GM23338 (cell line): ENCODE results near the gene RIC8B. TPM values are rescaled to one million over a fixed set of nuclear protein-coding genes. Genes with fewer than 3 reads are reported as not detected.

Experiments used
- ATAC-seq: fragments of 200-7000 bp; cut with Tn5 transposase; 3 replicates; pipeline ENCODE4 v1.9.1; 2020
- DNase-seq: peaks from one replicate; pipeline ENCODE4 v3.0.0-alpha.2; 2015; ENCODE audit warnings: low spot score
- H2AFZ ChIP-seq: fragments of 200-600 bp; sonication (generic); 2 replicates; pipeline ENCODE4 v1.8.0; 2016; ENCODE audit warnings: antibody characterized with exemption, mild to moderate bottlenecking, moderate library complexity
- H3F3A ChIP-seq: fragments of 200-600 bp; sonication (generic); replicated peaks from 2 replicates; pipeline ENCODE4 v1.8.0; 2017; ENCODE audit warnings: antibody characterized with exemption, mixed run types, low read depth
- H3K27ac ChIP-seq: fragments of 200-600 bp; sonication (generic); 2 replicates; pipeline ENCODE4 v1.6.1; 2016; ENCODE audit warnings: low read depth
- H3K27me3 ChIP-seq: fragments of 200-600 bp; sonication (generic); 2 replicates; pipeline ENCODE4 v1.8.0; 2016; ENCODE audit warnings: mild to moderate bottlenecking, mixed run types, moderate library complexity; ENCODE audit not compliant: insufficient read depth
- H3K36me3 ChIP-seq: fragments of 200-600 bp; sonication (generic); 2 replicates; pipeline ENCODE4 v1.8.0; 2016; ENCODE audit warnings: mild to moderate bottlenecking; ENCODE audit not compliant: insufficient read depth
- H3K4me1 ChIP-seq: fragments of 200-600 bp; sonication (generic); 2 replicates; pipeline ENCODE4 v1.8.0; 2016; ENCODE audit warnings: mild to moderate bottlenecking, moderate library complexity; ENCODE audit not compliant: insufficient read depth
- H3K4me2 ChIP-seq: fragments of 200-600 bp; sonication (generic); 2 replicates; pipeline ENCODE4 v1.7.1; 2017; ENCODE audit warnings: mixed run types
- H3K4me3 ChIP-seq: fragments of 200-600 bp; sonication (generic); 2 replicates; pipeline ENCODE4 v1.6.1; 2016; ENCODE audit warnings: mixed run types
- H3K79me2 ChIP-seq: fragments of 200-600 bp; sonication (generic); replicated peaks from 2 replicates; pipeline ENCODE4 v1.8.0; 2017; ENCODE audit warnings: mild to moderate bottlenecking; ENCODE audit not compliant: insufficient read depth
- H3K9me2 ChIP-seq: fragments of 200-600 bp; sonication (generic); 2 replicates; pipeline ENCODE4 v1.8.0; 2017; ENCODE audit not compliant: insufficient read depth
- H4K20me1 ChIP-seq: fragments of 200-600 bp; sonication (generic); replicated peaks from 2 replicates; pipeline ENCODE4 v1.8.0; 2017; ENCODE audit warnings: mild to moderate bottlenecking; ENCODE audit not compliant: insufficient read depth
- H3K27ac Mint-ChIP-seq: 2 replicates; pipeline ENCODE4 v1.8.0; 2020; ENCODE audit warnings: inconsistent platforms, mild to moderate bottlenecking, moderate library complexity, mixed read lengths
- H3K27me3 Mint-ChIP-seq: 3 replicates; pipeline ENCODE4 v1.8.0; 2022; ENCODE audit warnings: low read depth, mild to moderate bottlenecking, moderate library complexity, mixed read lengths, inconsistent platforms; ENCODE audit not compliant: insufficient read depth, poor library complexity
- H3K36me3 Mint-ChIP-seq: 3 replicates; pipeline ENCODE4 v1.8.0; 2021; ENCODE audit warnings: low read depth, mild to moderate bottlenecking, inconsistent platforms, moderate library complexity, mixed read lengths
- H3K4me1 Mint-ChIP-seq: 3 replicates; pipeline ENCODE4 v1.8.0; 2020; ENCODE audit warnings: mild to moderate bottlenecking, inconsistent platforms, mixed read lengths
- H3K4me3 Mint-ChIP-seq: 3 replicates; pipeline ENCODE4 v1.8.0; 2021; ENCODE audit warnings: moderate library complexity, mild to moderate bottlenecking, inconsistent platforms, mixed read lengths
- H3K9me3 Mint-ChIP-seq: 3 replicates; pipeline ENCODE4 v1.8.0; 2020; ENCODE audit warnings: moderate library complexity, mild to moderate bottlenecking, inconsistent platforms, mixed read lengths
- CTCF ChIP-seq, 2 experiments: fragments of 200-600 bp in 1 of 2; sonication (generic) in 1 of 2; conservative IDR thresholded peaks; 2 replicates each; pipeline versions ENCODE4 v1.5.1 to v1.6.1; 2016 to 2017; ENCODE audit warnings: antibody characterized with exemption in 2 of 2, low read depth in 2 of 2, mild to moderate bottlenecking in 2 of 2, moderate library complexity in 1 of 2
- EZH2phosphoT487 ChIP-seq: fragments of 200-600 bp; sonication (generic); IDR thresholded peaks from one replicate; pipeline ENCODE4 v1.8.1; 2018; ENCODE audit warnings: antibody characterized with exemption; ENCODE audit not compliant: unreplicated experiment
- NANOG ChIP-seq: IDR thresholded peaks from 2 replicates; pipeline ENCODE4 v1.6.1; 2016; ENCODE audit warnings: antibody characterized with exemption, borderline replicate concordance
- ZNF462 ChIP-seq: fragments of 250-450 bp; sonication (Bioruptor Pico); IDR thresholded peaks from 2 replicates; pipeline ENCODE4 v1.5.0; 2020; ENCODE audit warnings: mild to moderate bottlenecking, moderate library complexity
- polyA plus RNA-seq: library from polyadenylated mRNA; unstranded; fragments of >200 nt; fragmentation: Nextera tagmentation; extraction: Ambion mirVana; gene quantifications from 2 replicates; pipeline ENCODE4 v1.2.1, GENCODE V29; 2016
- total RNA-seq: library from RNA; depleted of rRNA; stranded (reverse); fragments of >200 nt; shearing (Covaris generic); gene quantifications from 2 replicates; pipeline ENCODE4 v1.2.3, GENCODE V29; 2014

The RIC8B gene
- total and polyA plus RNA-seq, 2 experiments from 2014 or later = 12.3 to 25.5 TPM

- no peak overlapping the region for H3K4me3 Mint-ChIP-seq
- peaks cover 6% of the 10 kb centered on the region; the same call in 1 of the 2 replicates for H3K9me2 ChIP-seq
- peak overlapping the region; percentile 29; the same call in 1 of the 2 replicates for H2AFZ ChIP-seq
- TF ChIP-seq CTCF (conservative IDR thresholded peaks at IDR 0.05; ENCODE audit: low read depth in 2 of 2) (no peak), ZNF462 (CRISPR knock-in tag) (no peak), NANOG (no peak), EZH2phosphoT487 (no peak)
- no peaks in the 10 kb centered on the region for H3K27me3 ChIP-seq
- DNase-seq = no peak
- peak overlapping the region; percentile 59; the same call in 1 of the 2 replicates for H3K4me2 ChIP-seq
- H3K27ac Mint-ChIP-seq = no peak overlapping the region
- peaks cover 10% of the 10 kb centered on the region for H3K27me3 Mint-ChIP-seq
- H3K4me3 ChIP-seq = no peak overlapping the region
- no peaks in the 10 kb centered on the region for H3K36me3 ChIP-seq
- H4K20me1 ChIP-seq = no peaks in the 10 kb centered on the region
- no peak for ATAC-seq
- no peaks in the 10 kb centered on the region for H3K79me2 ChIP-seq
- H3K4me1 Mint-ChIP-seq = peaks cover 58% of the 10 kb centered on the region
- no peak overlapping the region for H3K27ac ChIP-seq
- H3K4me1 ChIP-seq = peaks cover 38% of the 10 kb centered on the region
- H3K9me3 Mint-ChIP-seq = no peaks in the 10 kb centered on the region; the same call in 2 of the 3 replicates
- H3F3A ChIP-seq = no peaks in the 10 kb centered on the region
- H3K36me3 Mint-ChIP-seq = no peaks in the 10 kb centered on the region
Measured at GRCh38 chr12:106766393-106766826, 8.1 kb upstream of the RIC8B start.
